Activated CD4-positive, alpha-beta T cell treated with anti-CD3 and anti-CD28 coated beads for 36 hours (primary cell): ENCODE results near the gene PLEKHF1. TPM values are rescaled to one million over a fixed set of nuclear protein-coding genes. Genes with fewer than 3 reads are reported as not detected.
"Not testable (repeated sequence)": the region's sequence is repeated elsewhere in the genome, so short reads cannot be mapped to it uniquely, and the experiment has no call there.

Source experiments
- ATAC-seq: fragments of 200-7000 bp; cut with Tn5 transposase; one replicate; pipeline ENCODE4 v1.10.0; 2021; ENCODE audit warnings: mild to moderate bottlenecking, moderate library complexity
- CTCF ChIA-PET: fragments of 350-600 bp; sonication (Branson Sonifier 250); formaldehyde crosslinking; loops from one replicate; lab custom pipeline; 2021; ENCODE audit warnings: antibody characterized with exemption; lab: Charles Lee
- POLR2A ChIA-PET: fragments of 350-600 bp; sonication (Branson Sonifier 250); formaldehyde crosslinking; loops from one replicate; lab custom pipeline; 2021; ENCODE audit warnings: antibody characterized with exemption, inconsistent platforms; lab: Charles Lee
- DNase-seq: peaks from one replicate; pipeline ENCODE4 v3.0.0-alpha.2; 2020
- H3K27ac Mint-ChIP-seq: one replicate; pipeline ENCODE4 v1.8.0; 2021; ENCODE audit warnings: mixed read lengths
- H3K27me3 Mint-ChIP-seq: one replicate; pipeline ENCODE4 v1.8.0; 2021; ENCODE audit warnings: mixed read lengths
- H3K36me3 Mint-ChIP-seq: one replicate; pipeline ENCODE4 v1.8.0; 2021; ENCODE audit warnings: low read depth, mixed read lengths
- H3K4me1 Mint-ChIP-seq: one replicate; pipeline ENCODE4 v1.8.0; 2021; ENCODE audit warnings: mixed read lengths
- H3K4me3 Mint-ChIP-seq: one replicate; pipeline ENCODE4 v1.8.0; 2021; ENCODE audit warnings: mild to moderate bottlenecking, moderate library complexity, mixed read lengths
- H3K9me3 Mint-ChIP-seq: one replicate; pipeline ENCODE4 v1.8.0; 2021; ENCODE audit warnings: low read depth, mixed read lengths
- intact Hi-C, 2 experiments: fragments of 100-400 bp; cut with DNase I in 1 of 2; cut with micrococcal nuclease in 1 of 2; formaldehyde crosslinking; loops; one replicate each; pipeline versions ENCODE4 v1.14.2 to v1.15.1; 2022 to 2024; cut with DNase I, micrococcal nuclease
- total RNA-seq, 2 experiments: library from RNA; stranded (reverse); gene quantifications; one replicate each; pipeline ENCODE4 v1.2.3, GENCODE V29; 2021

PLEKHF1 gene
- total RNA-seq, 2 experiments from 2014 or later: 25.4 to 26.6 TPM

- ATAC-seq (peak; percentile 87), DNase-seq (peak; percentile 87)
- no peaks in the 10 kb centered on the region for H3K27me3 Mint-ChIP-seq
- ChIA-PET POLR2A (interaction anchor here (1.3 kb wide), 1 partner anchor 37 kb away, joined by 3 read pairs; no protein-coding TSS in a partner anchor), CTCF (interaction anchor here (0.6 to 9.7 kb wide), 8 partner anchors 13 to 92 kb away, joined by 3 to 66 read pairs (median 4); no protein-coding TSS in a partner anchor)
- intact Hi-C loops: loop anchor here (1.0 to 2.0 kb wide), 2 partner anchors 41 to 63 kb away; partner anchors contain the start of gene PLEKHF1 (in 1 of the 2)
- H3K4me3 Mint-ChIP-seq: peak overlapping the region; percentile 70
- H3K9me3 Mint-ChIP-seq: no peaks in the 10 kb centered on the region
- H3K27ac Mint-ChIP-seq: peak overlapping the region; percentile 79
- H3K4me1 Mint-ChIP-seq: peaks cover 51% of the 10 kb centered on the region
- no peaks in the 10 kb centered on the region for H3K36me3 Mint-ChIP-seq
Observed at GRCh38 chr19:29623726-29624488, 41.4 kb upstream of the PLEKHF1 start.

- Mint-ChIP-seq H3K4me1 (peaks cover 51% of the 10 kb centered on the region), H3K27me3 (no peaks in the 10 kb centered on the region), H3K4me3 (peak overlapping the region; percentile 70), H3K9me3 (no peaks in the 10 kb centered on the region), H3K36me3 (no peaks in the 10 kb centered on the region), H3K27ac (peak overlapping the region; percentile 79)
- intact Hi-C loops: no loop called here
- ChIA-PET CTCF (interaction anchor here (1.0 to 9.7 kb wide), 5 partner anchors 10 to 47 kb away, joined by 3 to 66 read pairs (median 3); no protein-coding TSS in a partner anchor), POLR2A (no interaction called here)
- no peak for DNase-seq
- no peak for ATAC-seq
Observed at GRCh38 chr19:29624489-29625185, 40.6 kb upstream of the PLEKHF1 start.

DNA sequence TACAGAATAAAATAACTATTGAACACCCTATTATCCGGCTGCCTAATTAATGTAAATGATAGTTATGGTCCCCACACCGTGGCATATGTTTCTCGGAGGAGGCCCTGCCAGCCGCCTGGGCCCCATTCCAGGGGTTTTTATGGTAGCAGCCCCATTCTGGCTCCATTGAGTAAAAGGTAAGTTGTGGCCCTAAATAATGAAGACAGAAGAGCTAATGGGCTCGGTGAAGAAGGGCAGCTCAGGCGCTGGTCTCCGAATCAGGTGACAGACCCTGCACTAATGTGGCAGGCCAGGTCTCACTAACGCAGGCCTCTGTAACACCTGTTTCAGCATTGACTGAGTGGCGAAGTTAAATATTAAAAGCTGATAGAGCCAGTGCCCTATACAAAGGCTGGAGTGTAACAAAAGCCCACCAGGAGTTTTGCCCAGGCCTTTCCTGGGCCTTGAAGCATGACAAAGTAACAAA, 40.0 kb upstream of the PLEKHF1 start:
- H3K9me3 Mint-ChIP-seq: no peaks in the 10 kb centered on the region
- H3K4me3 Mint-ChIP-seq: no peak overlapping the region
- ATAC-seq (no peak), DNase-seq (no peak)
- intact Hi-C loops: no loop called here
- peaks cover 46% of the 10 kb centered on the region for H3K4me1 Mint-ChIP-seq
- no peak overlapping the region for H3K27ac Mint-ChIP-seq
- no peaks in the 10 kb centered on the region for H3K36me3 Mint-ChIP-seq
- CTCF ChIA-PET: interaction anchor here (1.0 to 9.7 kb wide), 3 partner anchors 11 to 43 kb away, joined by 3 to 66 read pairs (median 3); no protein-coding TSS in a partner anchor
- H3K27me3 Mint-ChIP-seq: no peaks in the 10 kb centered on the region
- POLR2A ChIA-PET: no interaction called here

DNA sequence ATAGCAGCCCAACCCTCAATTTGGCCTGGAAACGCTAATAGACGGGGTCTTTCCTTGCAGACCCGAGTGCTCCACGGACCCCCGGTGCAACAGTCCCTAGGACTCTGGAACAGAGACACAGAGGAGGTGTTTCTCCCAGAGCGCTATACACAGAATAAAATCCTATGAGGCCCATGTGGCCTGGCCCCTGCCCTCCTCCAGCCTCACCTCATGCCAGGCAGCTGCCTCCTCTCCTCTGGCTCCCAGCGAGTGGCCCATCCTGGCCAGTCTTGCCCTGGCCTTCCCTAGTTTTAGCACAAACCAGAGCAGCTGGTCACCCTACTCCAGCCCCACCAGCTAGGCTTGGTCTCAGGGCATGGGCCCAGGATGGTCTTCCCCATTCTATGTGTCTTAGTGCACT, 38.9 kb upstream of the PLEKHF1 start:
- Mint-ChIP-seq H3K36me3 (no peaks in the 10 kb centered on the region), H3K27ac (no peak overlapping the region), H3K27me3 (no peaks in the 10 kb centered on the region), H3K4me1 (peaks cover 35% of the 10 kb centered on the region), H3K9me3 (no peaks in the 10 kb centered on the region), H3K4me3 (no peak overlapping the region)
- DNase-seq (no peak), ATAC-seq (no peak)
- CTCF ChIA-PET: interaction anchor here (1.1 to 9.7 kb wide), 3 partner anchors 16 to 90 kb away, joined by 3 to 66 read pairs (median 3); no protein-coding TSS in a partner anchor
- intact Hi-C loops: no loop called here
- POLR2A ChIA-PET: no interaction called here

- H3K4me3 Mint-ChIP-seq, H3K27ac Mint-ChIP-seq, DNase-seq, H3K9me3 Mint-ChIP-seq, intact Hi-C loops, H3K27me3 Mint-ChIP-seq, ATAC-seq, H3K36me3 Mint-ChIP-seq: not testable (repeated sequence)
- peaks cover 30% of the 10 kb centered on the region for H3K4me1 Mint-ChIP-seq
- POLR2A ChIA-PET: interaction anchor here (0.6 kb wide), 1 partner anchor 89 kb away, joined by 6 read pairs; no protein-coding TSS in a partner anchor
- CTCF ChIA-PET: interaction anchor here (0.8 to 9.7 kb wide), 5 partner anchors 16 to 90 kb away, joined by 3 to 66 read pairs (median 3); no protein-coding TSS in a partner anchor
Observed at GRCh38 chr19:29626832-29627231, 38.4 kb upstream of the PLEKHF1 start.

GRCh38 chr19:29628661-29629385, 36.4 kb upstream of the PLEKHF1 start:
- POLR2A ChIA-PET: no interaction called here
- intact Hi-C loops: no loop called here

GRCh38 chr19:29629836-29630534, 35.3 kb upstream of the PLEKHF1 start:
- H3K4me3 Mint-ChIP-seq: no peak overlapping the region
- H3K27ac Mint-ChIP-seq: no peak overlapping the region
- ChIA-PET CTCF (interaction anchor here (0.6 to 1.5 kb wide), 3 partner anchors 20 to 811 kb away, joined by 3 to 4 read pairs (median 4); no protein-coding TSS in a partner anchor), POLR2A (no interaction called here)
- DNase-seq (no peak), ATAC-seq (no peak)
- H3K36me3 Mint-ChIP-seq: no peaks in the 10 kb centered on the region
- peaks cover 2% of the 10 kb centered on the region for H3K4me1 Mint-ChIP-seq
- H3K27me3 Mint-ChIP-seq: no peaks in the 10 kb centered on the region
- intact Hi-C loops: no loop called here
- H3K9me3 Mint-ChIP-seq: no peaks in the 10 kb centered on the region

More at GRCh38 chr19:29628661-29629385, 36.4 kb upstream of the PLEKHF1 start:
- H3K4me1 Mint-ChIP-seq: peaks cover 10% of the 10 kb centered on the region
- H3K36me3 Mint-ChIP-seq: no peaks in the 10 kb centered on the region
- no peak overlapping the region for H3K27ac Mint-ChIP-seq
- no peaks in the 10 kb centered on the region for H3K9me3 Mint-ChIP-seq
- H3K27me3 Mint-ChIP-seq: no peaks in the 10 kb centered on the region
- CTCF ChIA-PET: interaction anchor here (1.5 kb wide), 1 partner anchor 65 kb away, joined by 4 read pairs; no protein-coding TSS in a partner anchor
- H3K4me3 Mint-ChIP-seq: no peak overlapping the region
- DNase-seq (no peak), ATAC-seq (no peak)

DNA sequence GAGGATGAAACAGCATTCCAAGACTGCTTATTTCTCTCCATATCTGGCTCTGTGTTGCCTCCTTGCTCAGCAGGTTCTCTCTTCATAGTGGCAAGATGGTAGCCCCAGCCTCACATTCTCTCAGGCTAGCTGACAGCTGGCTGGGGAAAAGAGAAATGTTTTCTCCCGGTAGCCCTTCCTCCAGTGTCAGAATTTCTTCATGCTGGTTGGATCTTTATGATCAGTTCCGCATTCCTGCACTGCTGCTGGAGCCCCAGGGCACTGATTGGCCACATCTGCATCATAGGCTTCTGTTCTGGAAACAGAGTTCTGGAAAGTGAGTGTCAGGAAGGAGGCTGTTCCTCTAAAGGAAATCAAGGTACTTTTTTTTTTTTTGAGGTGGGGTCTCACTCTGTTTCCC, 34.6 kb upstream of the PLEKHF1 start:
- Mint-ChIP-seq H3K27me3 (no peaks in the 10 kb centered on the region), H3K4me1 (no peaks in the 10 kb centered on the region), H3K4me3 (no peak overlapping the region), H3K27ac (no peak overlapping the region), H3K9me3 (no peaks in the 10 kb centered on the region), H3K36me3 (no peaks in the 10 kb centered on the region)
- POLR2A ChIA-PET: no interaction called here
- ATAC-seq: no peak
- intact Hi-C loops: no loop called here
- CTCF ChIA-PET: interaction anchor here (0.6 to 1.5 kb wide), 2 partner anchors 21 to 34 kb away, joined by 3 to 4 read pairs; partner anchors contain the start of gene PLEKHF1
- no peak for DNase-seq

GRCh38 chr19:29631450-29631849, 33.8 kb upstream of the PLEKHF1 start:
- ChIA-PET CTCF (interaction anchor here (0.6 kb wide), 2 partner anchors 29 to 34 kb away, joined by 3 to 4 read pairs; partner anchors contain the start of gene PLEKHF1), POLR2A (interaction anchor here (0.6 kb wide), 1 partner anchor 11 kb away, joined by 3 read pairs; no protein-coding TSS in a partner anchor)
- Mint-ChIP-seq H3K9me3 (no peaks in the 10 kb centered on the region), H3K36me3 (no peaks in the 10 kb centered on the region), H3K4me1 (no peaks in the 10 kb centered on the region), H3K27me3 (no peaks in the 10 kb centered on the region), H3K4me3 (no peak overlapping the region), H3K27ac (no peak overlapping the region)
- intact Hi-C loops: no loop called here
- ATAC-seq: no peak
- DNase-seq: no peak

GRCh38 chr19:29634002-29634401, 31.3 kb upstream of the PLEKHF1 start:
- POLR2A ChIA-PET: no interaction called here
- H3K27ac Mint-ChIP-seq: no peak overlapping the region

More at GRCh38 chr19:29634002-29634401, 31.3 kb upstream of the PLEKHF1 start:
- Mint-ChIP-seq H3K9me3 (no peaks in the 10 kb centered on the region), H3K36me3 (no peaks in the 10 kb centered on the region), H3K4me1 (no peaks in the 10 kb centered on the region), H3K4me3 (no peak overlapping the region), H3K27me3 (no peaks in the 10 kb centered on the region)
- ATAC-seq: no peak
- no peak for DNase-seq
- intact Hi-C loops: no loop called here
- CTCF ChIA-PET: interaction anchor here (0.6 to 3.5 kb wide), 4 partner anchors 8 to 175 kb away, joined by 3 to 12 read pairs (median 4); no protein-coding TSS in a partner anchor
